HFFc6 (cell line): ENCODE measurements around the gene SAA4. TPM values are rescaled to one million over a fixed set of nuclear protein-coding genes. Genes with fewer than 3 reads are reported as not detected.
"Not testable (repeated sequence)": the region's sequence is repeated elsewhere in the genome, so short reads cannot be mapped to it uniquely, and the experiment has no call there.

Source experiments
- DNase-seq: peaks from one replicate; pipeline ENCODE4 v3.0.0-alpha.2; 2018
- H3K27ac Mint-ChIP-seq: 2 replicates; pipeline ENCODE4 v1.8.0; 2020; ENCODE audit warnings: mild to moderate bottlenecking, mixed read lengths
- H3K27me3 Mint-ChIP-seq: 2 replicates; pipeline ENCODE4 v1.8.0; 2021; ENCODE audit warnings: mild to moderate bottlenecking, moderate library complexity, mixed read lengths; ENCODE audit not compliant: insufficient read depth
- H3K36me3 Mint-ChIP-seq: 2 replicates; pipeline ENCODE4 v1.8.0; 2021; ENCODE audit warnings: low read depth, mixed read lengths
- H3K4me1 Mint-ChIP-seq: 2 replicates; pipeline ENCODE4 v1.8.0; 2020; ENCODE audit warnings: low read depth, mixed read lengths
- H3K4me3 Mint-ChIP-seq: 2 replicates; pipeline ENCODE4 v1.8.0; 2020; ENCODE audit warnings: mild to moderate bottlenecking, moderate library complexity, mixed read lengths
- H3K9me3 Mint-ChIP-seq: 2 replicates; pipeline ENCODE4 v1.8.0; 2020; ENCODE audit warnings: mild to moderate bottlenecking, mixed read lengths
- CTCF ChIP-seq: fragments of 200-600 bp; sonication (generic); IDR thresholded peaks from 2 replicates; pipeline ENCODE4 v1.5.0; 2021; ENCODE audit warnings: antibody characterized with exemption, mild to moderate bottlenecking
- total RNA-seq, 6 experiments: library from RNA; stranded (reverse); fragmentation: NEBNext Ultra II Directional; extraction: Animal tissue kit (Norgen Biotek cat#: 25700); gene quantifications; 2 replicates in 1 of 6; 3 replicates in 5 of 6; pipeline ENCODE4 v1.2.3, GENCODE V29; 2021

The SAA4 gene
- total RNA-seq, 6 experiments from 2014 or later = not detected

GRCh38 chr11:18264035-18264434, 27.4 kb upstream of the SAA4 start:
- 0 out of 2 replicates have a peak, but pooled peaks cover 4% of the 10 kb centered on the region for H3K4me1 Mint-ChIP-seq
- peaks cover 8% of the 10 kb centered on the region for H3K27me3 Mint-ChIP-seq
- no peaks in the 10 kb centered on the region for H3K36me3 Mint-ChIP-seq

GRCh38 chr11:18262681-18263350, 26.2 kb upstream of the SAA4 start:
- not testable (repeated sequence) for H3K4me3 Mint-ChIP-seq, DNase-seq, H3K4me1 Mint-ChIP-seq, H3K36me3 Mint-ChIP-seq, H3K27ac Mint-ChIP-seq, H3K9me3 Mint-ChIP-seq, H3K27me3 Mint-ChIP-seq

More at GRCh38 chr11:18264035-18264434, 27.4 kb upstream of the SAA4 start:
- Mint-ChIP-seq H3K9me3 (no peaks in the 10 kb centered on the region), H3K4me3 (no peak overlapping the region), H3K27ac (no peak overlapping the region)
- TF ChIP-seq CTCF = no peak
- no peak for DNase-seq

GRCh38 chr11:18261721-18262120, 25.1 kb upstream of the SAA4 start:
- TF ChIP-seq CTCF = no peak
- H3K36me3 Mint-ChIP-seq = no peaks in the 10 kb centered on the region
- DNase-seq = no peak
- H3K4me3 Mint-ChIP-seq = no peak overlapping the region
- no peaks in the 10 kb centered on the region for H3K9me3 Mint-ChIP-seq
- no peak overlapping the region for H3K27ac Mint-ChIP-seq
- no peaks in the 10 kb centered on the region for H3K4me1 Mint-ChIP-seq
- H3K27me3 Mint-ChIP-seq = peaks cover 11% of the 10 kb centered on the region

GRCh38 chr11:18259259-18259658, 22.7 kb upstream of the SAA4 start:
- no peak for DNase-seq
- TF ChIP-seq CTCF = no peak
- Mint-ChIP-seq H3K4me1 (no peaks in the 10 kb centered on the region), H3K27me3 (peaks cover 22% of the 10 kb centered on the region), H3K9me3 (no peaks in the 10 kb centered on the region), H3K27ac (no peak overlapping the region), H3K36me3 (no peaks in the 10 kb centered on the region), H3K4me3 (no peak overlapping the region)

GRCh38 chr11:18254781-18255361, 18.3 kb upstream of the SAA4 start:
- no peaks in the 10 kb centered on the region for H3K36me3 Mint-ChIP-seq
- H3K4me3 Mint-ChIP-seq = no peak overlapping the region
- no peak for DNase-seq
- no peak overlapping the region for H3K27ac Mint-ChIP-seq
- H3K4me1 Mint-ChIP-seq = no peaks in the 10 kb centered on the region
- no peaks in the 10 kb centered on the region for H3K9me3 Mint-ChIP-seq
- TF ChIP-seq CTCF = no peak
- H3K27me3 Mint-ChIP-seq = peaks cover 32% of the 10 kb centered on the region

- Mint-ChIP-seq H3K27me3 (peaks cover 34% of the 10 kb centered on the region), H3K36me3 (no peaks in the 10 kb centered on the region), H3K27ac (no peak overlapping the region), H3K4me1 (no peaks in the 10 kb centered on the region), H3K4me3 (no peak overlapping the region), H3K9me3 (no peaks in the 10 kb centered on the region)
- no peak for DNase-seq
- TF ChIP-seq CTCF = no peak
Measured at GRCh38 chr11:18253778-18254338, 17.3 kb upstream of the SAA4 start.
